ENCODE measurements around the gene PIGT.

Gene PIGT

GRCh38 chr20:45368221-45368980 is 47.5 kb upstream of the PIGT start:
- no peak for TF ChIP-seq REST (IDR thresholded peaks at IDR 0.05; ENCODE audit: low read depth)
- no peak for TF ChIP-seq EP300 (IDR thresholded peaks at IDR 0.05; ENCODE audit: borderline replicate concordance)
- TF ChIP-seq EGR1 (IDR thresholded peaks at IDR 0.05), result no peak
- TF ChIP-seq FOXM1 (IDR thresholded peaks at IDR 0.05; ENCODE audit: borderline replicate concordance, low read depth), result no peak
- TF ChIP-seq TCF12 (IDR thresholded peaks at IDR 0.05; ENCODE audit: low read depth), result no peak
- TF ChIP-seq TEAD4 (IDR thresholded peaks at IDR 0.05), result no peak
- no peak for TF ChIP-seq NFIC (IDR thresholded peaks at IDR 0.05)
- TF ChIP-seq TAF1 (IDR thresholded peaks at IDR 0.05; ENCODE audit: low read depth), result no peak
- TF ChIP-seq CEBPB (IDR thresholded peaks at IDR 0.05), result no peak
- no peak for TF ChIP-seq ZBTB7A (IDR thresholded peaks at IDR 0.05; ENCODE audit: low read depth)
- TF ChIP-seq CREB1 (IDR thresholded peaks at IDR 0.05; ENCODE audit: low read depth), result no peak
- TF ChIP-seq USF1 (IDR thresholded peaks at IDR 0.05), result no peak
- no peak for TF ChIP-seq YY1 (IDR thresholded peaks at IDR 0.05; ENCODE audit: low read depth)
- no peak for TF ChIP-seq RAD21 (IDR thresholded peaks at IDR 0.05; ENCODE audit: low read depth)
- no peak for TF ChIP-seq MAX (IDR thresholded peaks at IDR 0.05)

- TF ChIP-seq USF1 (IDR thresholded peaks at IDR 0.05) (no peak), TAF1 (IDR thresholded peaks at IDR 0.05; ENCODE audit: low read depth) (no peak), TCF12 (IDR thresholded peaks at IDR 0.05; ENCODE audit: low read depth) (no peak), EGR1 (IDR thresholded peaks at IDR 0.05) (no peak)
Measured at GRCh38 chr20:45370571-45371160, 45.3 kb upstream of the PIGT start.

GRCh38 chr20:45372241-45372640 is 43.7 kb upstream of the PIGT start:
- TF ChIP-seq RAD21 (IDR thresholded peaks at IDR 0.05; ENCODE audit: low read depth) (no peak), MAX (IDR thresholded peaks at IDR 0.05) (no peak), USF1 (IDR thresholded peaks at IDR 0.05) (no peak), TAF1 (IDR thresholded peaks at IDR 0.05; ENCODE audit: low read depth) (no peak), CEBPB (IDR thresholded peaks at IDR 0.05) (no peak), EGR1 (IDR thresholded peaks at IDR 0.05) (no peak), CREB1 (IDR thresholded peaks at IDR 0.05; ENCODE audit: low read depth) (no peak), NFIC (IDR thresholded peaks at IDR 0.05) (no peak), YY1 (IDR thresholded peaks at IDR 0.05; ENCODE audit: low read depth) (no peak), REST (IDR thresholded peaks at IDR 0.05; ENCODE audit: low read depth) (no peak), TCF12 (IDR thresholded peaks at IDR 0.05; ENCODE audit: low read depth) (no peak), ZBTB7A (IDR thresholded peaks at IDR 0.05; ENCODE audit: low read depth) (no peak), TEAD4 (IDR thresholded peaks at IDR 0.05) (no peak), FOXM1 (IDR thresholded peaks at IDR 0.05; ENCODE audit: borderline replicate concordance, low read depth) (no peak), EP300 (IDR thresholded peaks at IDR 0.05; ENCODE audit: borderline replicate concordance) (no peak)

GRCh38 chr20:45372646-45373352 is 43.1 kb upstream of the PIGT start:
- TF ChIP-seq FOXM1 (IDR thresholded peaks at IDR 0.05; ENCODE audit: borderline replicate concordance, low read depth) (no peak), TAF1 (IDR thresholded peaks at IDR 0.05; ENCODE audit: low read depth) (no peak), ZBTB7A (IDR thresholded peaks at IDR 0.05; ENCODE audit: low read depth) (no peak), YY1 (IDR thresholded peaks at IDR 0.05; ENCODE audit: low read depth) (no peak), CREB1 (IDR thresholded peaks at IDR 0.05; ENCODE audit: low read depth) (no peak)
